Karpas-422 (cell line): ENCODE results near the gene INSYN1. TPM values are rescaled to one million over a fixed set of nuclear protein-coding genes. Genes with fewer than 3 reads are reported as not detected.
"Not testable (repeated sequence)": the region's sequence is repeated elsewhere in the genome, so short reads cannot be mapped to it uniquely, and the experiment has no call there.

Experiments
- DNase-seq: peaks from one replicate; pipeline ENCODE4 v3.0.0-alpha.2; 2015
- H2AFZ ChIP-seq: fragments of 200-600 bp; sonication (generic); 2 replicates; pipeline ENCODE4 v1.6.1; 2014; ENCODE audit warnings: antibody characterized with exemption, low read length, mixed read lengths
- H3K27ac ChIP-seq: fragments of 200-600 bp; sonication (generic); 2 replicates; pipeline ENCODE4 v1.5.1; 2014; ENCODE audit warnings: mild to moderate bottlenecking, low read length, moderate library complexity
- H3K27me3 ChIP-seq: fragments of 200-600 bp; sonication (generic); 2 replicates; pipeline ENCODE4 v1.6.1; 2014; ENCODE audit warnings: low read length, mixed read lengths
- H3K36me3 ChIP-seq: fragments of 200-600 bp; sonication (generic); 2 replicates; pipeline ENCODE4 v1.6.1; 2014; ENCODE audit warnings: low read length, mixed read lengths; ENCODE audit not compliant: insufficient read depth
- H3K4me1 ChIP-seq: fragments of 200-600 bp; sonication (generic); 2 replicates; pipeline ENCODE4 v1.6.1; 2014; ENCODE audit warnings: mild to moderate bottlenecking, low read length, mixed read lengths
- H3K4me2 ChIP-seq: fragments of 200-600 bp; sonication (generic); 2 replicates; pipeline ENCODE4 v1.6.1; 2014; ENCODE audit warnings: low read length, low read depth, mild to moderate bottlenecking; ENCODE audit not compliant: poor library complexity, severe bottlenecking
- H3K4me3 ChIP-seq: fragments of 200-600 bp; sonication (generic); 2 replicates; pipeline ENCODE4 v1.5.1; 2014; ENCODE audit warnings: mild to moderate bottlenecking, antibody characterized with exemption, low read length, mixed read lengths
- H3K79me2 ChIP-seq: fragments of 200-600 bp; sonication (generic); 2 replicates; pipeline ENCODE4 v1.6.1; 2014; ENCODE audit warnings: mild to moderate bottlenecking, low read length, mixed read lengths
- H3K9ac ChIP-seq: fragments of 200-600 bp; sonication (generic); 2 replicates; pipeline ENCODE4 v1.6.0; 2014; ENCODE audit warnings: low read length
- H3K9me2 ChIP-seq: fragments of 200-600 bp; sonication (generic), shearing (Covaris generic); replicated peaks from 2 replicates; pipeline ENCODE4 v1.6.0; 2014; ENCODE audit warnings: mild to moderate bottlenecking, low read length, moderate library complexity; ENCODE audit not compliant: insufficient read depth
- H3K9me3 ChIP-seq: fragments of 300-700, 200-600 bp; sonication (generic); 2 replicates; pipeline ENCODE4 v1.6.1; 2014; ENCODE audit warnings: low read length, mixed read lengths
- H4K20me1 ChIP-seq: fragments of 200-600 bp; sonication (generic); 2 replicates; pipeline ENCODE4 v1.6.1; 2014; ENCODE audit warnings: mild to moderate bottlenecking, antibody characterized with exemption, low read length, low read depth; ENCODE audit not compliant: insufficient read depth
- total RNA-seq: library from RNA; depleted of rRNA; stranded (reverse); fragments of >200 nt; shearing (Covaris generic); gene quantifications from 2 replicates; pipeline ENCODE4 v1.2.3, GENCODE V29; 2014; ENCODE audit warnings: low replicate concordance

Gene INSYN1
- total RNA-seq, 1 experiment from 2014 or later = not detected

GRCh38 chr15:73792899-73793541, 39.9 kb upstream of the INSYN1 start:
- not testable (repeated sequence) for H3K36me3 ChIP-seq, H3K4me3 ChIP-seq, H3K27ac ChIP-seq, H3K9me2 ChIP-seq, H3K4me2 ChIP-seq, H3K4me1 ChIP-seq, H3K27me3 ChIP-seq, H3K9ac ChIP-seq, H2AFZ ChIP-seq, H3K79me2 ChIP-seq, H4K20me1 ChIP-seq, DNase-seq, H3K9me3 ChIP-seq

GRCh38 chr15:73792415-73792814, 39.3 kb upstream of the INSYN1 start:
- no peak overlapping the region for H3K27ac ChIP-seq
- H4K20me1 ChIP-seq = no peaks in the 10 kb centered on the region
- no peaks in the 10 kb centered on the region for H3K9me2 ChIP-seq
- H3K27me3 ChIP-seq = no peaks in the 10 kb centered on the region
- H3K36me3 ChIP-seq = no peaks in the 10 kb centered on the region
- no peak overlapping the region for H3K4me2 ChIP-seq
- no peaks in the 10 kb centered on the region for H3K79me2 ChIP-seq
- H3K9ac ChIP-seq = no peak overlapping the region
- H3K4me1 ChIP-seq = no peaks in the 10 kb centered on the region
- no peaks in the 10 kb centered on the region for H3K9me3 ChIP-seq
- H2AFZ ChIP-seq = no peak overlapping the region
- no peak overlapping the region for H3K4me3 ChIP-seq
- no peak for DNase-seq

- Histone ChIP-seq H3K79me2 (no peaks in the 10 kb centered on the region), H3K9me3 (no peaks in the 10 kb centered on the region), H3K27me3 (no peaks in the 10 kb centered on the region), H3K36me3 (no peaks in the 10 kb centered on the region), H3K4me2 (no peak overlapping the region), H3K27ac (no peak overlapping the region), H3K9me2 (no peaks in the 10 kb centered on the region), H3K9ac (no peak overlapping the region), H2AFZ (no peak overlapping the region), H4K20me1 (no peaks in the 10 kb centered on the region), H3K4me1 (no peaks in the 10 kb centered on the region), H3K4me3 (no peak overlapping the region)
- no peak for DNase-seq
Measured at GRCh38 chr15:73789521-73790240, 36.5 kb upstream of the INSYN1 start.

GRCh38 chr15:73787621-73788020, 34.5 kb upstream of the INSYN1 start:
- no peak overlapping the region for H2AFZ ChIP-seq
- no peaks in the 10 kb centered on the region for H4K20me1 ChIP-seq
- H3K9me3 ChIP-seq = no peaks in the 10 kb centered on the region
- no peak overlapping the region for H3K9ac ChIP-seq
- no peak for DNase-seq
- H3K4me2 ChIP-seq = no peak overlapping the region
- H3K36me3 ChIP-seq = no peaks in the 10 kb centered on the region
- no peaks in the 10 kb centered on the region for H3K79me2 ChIP-seq
- H3K27ac ChIP-seq = no peak overlapping the region
- H3K4me3 ChIP-seq = no peak overlapping the region
- no peaks in the 10 kb centered on the region for H3K27me3 ChIP-seq
- no peaks in the 10 kb centered on the region for H3K4me1 ChIP-seq
- no peaks in the 10 kb centered on the region for H3K9me2 ChIP-seq

GRCh38 chr15:73786538-73786937, 33.4 kb upstream of the INSYN1 start:
- Histone ChIP-seq H2AFZ (no peak overlapping the region), H3K4me2 (no peak overlapping the region), H3K27me3 (no peaks in the 10 kb centered on the region), H3K4me3 (no peak overlapping the region), H3K4me1 (no peaks in the 10 kb centered on the region), H3K79me2 (no peaks in the 10 kb centered on the region), H3K9me2 (no peaks in the 10 kb centered on the region), H4K20me1 (no peaks in the 10 kb centered on the region), H3K36me3 (no peaks in the 10 kb centered on the region), H3K9me3 (no peaks in the 10 kb centered on the region), H3K9ac (no peak overlapping the region), H3K27ac (no peak overlapping the region)
- DNase-seq = no peak

- H4K20me1 ChIP-seq, DNase-seq, H3K4me1 ChIP-seq, H3K4me2 ChIP-seq, H3K27ac ChIP-seq, H2AFZ ChIP-seq, H3K9me2 ChIP-seq, H3K9me3 ChIP-seq, H3K79me2 ChIP-seq, H3K27me3 ChIP-seq, H3K36me3 ChIP-seq, H3K4me3 ChIP-seq, H3K9ac ChIP-seq: not testable (repeated sequence)
Measured at GRCh38 chr15:73785256-73786014, 32.3 kb upstream of the INSYN1 start.

GRCh38 chr15:73784291-73784690, 31.1 kb upstream of the INSYN1 start:
- H3K9ac ChIP-seq = no peak overlapping the region
- H3K27me3 ChIP-seq = no peaks in the 10 kb centered on the region
- H2AFZ ChIP-seq = no peak overlapping the region
- H3K9me3 ChIP-seq = no peaks in the 10 kb centered on the region
- H3K4me1 ChIP-seq = no peaks in the 10 kb centered on the region
- H4K20me1 ChIP-seq = no peaks in the 10 kb centered on the region
- H3K4me2 ChIP-seq = no peak overlapping the region
- no peaks in the 10 kb centered on the region for H3K9me2 ChIP-seq
- DNase-seq = no peak
- H3K36me3 ChIP-seq = no peaks in the 10 kb centered on the region
- no peak overlapping the region for H3K27ac ChIP-seq
- H3K79me2 ChIP-seq = no peaks in the 10 kb centered on the region
- no peak overlapping the region for H3K4me3 ChIP-seq

- no peaks in the 10 kb centered on the region for H3K9me3 ChIP-seq
- H3K9me2 ChIP-seq = no peaks in the 10 kb centered on the region
- no peak overlapping the region for H2AFZ ChIP-seq
- H3K36me3 ChIP-seq = no peaks in the 10 kb centered on the region
- no peak overlapping the region for H3K4me2 ChIP-seq
- H3K27ac ChIP-seq = no peak overlapping the region
- no peak for DNase-seq
- H4K20me1 ChIP-seq = no peaks in the 10 kb centered on the region
- H3K4me3 ChIP-seq = no peak overlapping the region
- no peaks in the 10 kb centered on the region for H3K27me3 ChIP-seq
- H3K4me1 ChIP-seq = no peaks in the 10 kb centered on the region
- no peak overlapping the region for H3K9ac ChIP-seq
- H3K79me2 ChIP-seq = no peaks in the 10 kb centered on the region
Measured at GRCh38 chr15:73782344-73782959, 29.3 kb upstream of the INSYN1 start.
